Activated CD8-positive, alpha-beta T cell treated with anti-CD3 and anti-CD28 coated beads for 36 hours (primary cell): ENCODE results near the gene LPAR1. TPM values are rescaled to one million over a fixed set of nuclear protein-coding genes. Genes with fewer than 3 reads are reported as not detected.

ENCODE experiments used
- ATAC-seq: fragments of 200-7000 bp; cut with Tn5 transposase; one replicate; pipeline ENCODE4 v1.10.0; 2021; ENCODE audit warnings: mild to moderate bottlenecking, moderate library complexity
- CTCF ChIA-PET: fragments of 350-600 bp; sonication (Branson Sonifier 250); formaldehyde crosslinking; loops from one replicate; lab custom pipeline; 2021; ENCODE audit warnings: antibody characterized with exemption; lab: Charles Lee
- POLR2A ChIA-PET: fragments of 350-600 bp; sonication (Branson Sonifier 250); formaldehyde crosslinking; loops from one replicate; lab custom pipeline; 2021; ENCODE audit warnings: antibody characterized with exemption; lab: Charles Lee
- DNase-seq: peaks from one replicate; pipeline ENCODE4 v3.0.0-alpha.2; 2020
- H3K27ac Mint-ChIP-seq: one replicate; pipeline ENCODE4 v1.8.0; 2021; ENCODE audit warnings: mild to moderate bottlenecking, mixed read lengths
- H3K27me3 Mint-ChIP-seq: one replicate; pipeline ENCODE4 v1.8.0; 2021; ENCODE audit warnings: mixed read lengths
- H3K36me3 Mint-ChIP-seq: one replicate; pipeline ENCODE4 v1.8.0; 2021; ENCODE audit warnings: low read depth, mixed read lengths
- H3K4me1 Mint-ChIP-seq: one replicate; pipeline ENCODE4 v1.8.0; 2021; ENCODE audit warnings: low read depth, mixed read lengths
- H3K4me3 Mint-ChIP-seq: one replicate; pipeline ENCODE4 v1.8.0; 2021; ENCODE audit warnings: mild to moderate bottlenecking, moderate library complexity, mixed read lengths
- H3K9me3 Mint-ChIP-seq: one replicate; pipeline ENCODE4 v1.8.0; 2021; ENCODE audit warnings: mixed read lengths
- intact Hi-C: fragments of 100-400 bp; cut with micrococcal nuclease; formaldehyde crosslinking; loops from one replicate; pipeline ENCODE4 v1.10.0; 2022
- total RNA-seq, 2 experiments: library from RNA; stranded (reverse); gene quantifications; one replicate each; pipeline ENCODE4 v1.2.3, GENCODE V29; 2021
- TF ChIP-seq, protein P1 (sequence below): fragments of 200-600 bp; IDR thresholded peaks from one replicate; pipeline ENCODE4 v1.8.0; 2022; ENCODE audit warnings: antibody characterized with exemption, mild to moderate bottlenecking

The LPAR1 gene
- total RNA-seq, 2 experiments from 2014 or later: not detected

DNA sequence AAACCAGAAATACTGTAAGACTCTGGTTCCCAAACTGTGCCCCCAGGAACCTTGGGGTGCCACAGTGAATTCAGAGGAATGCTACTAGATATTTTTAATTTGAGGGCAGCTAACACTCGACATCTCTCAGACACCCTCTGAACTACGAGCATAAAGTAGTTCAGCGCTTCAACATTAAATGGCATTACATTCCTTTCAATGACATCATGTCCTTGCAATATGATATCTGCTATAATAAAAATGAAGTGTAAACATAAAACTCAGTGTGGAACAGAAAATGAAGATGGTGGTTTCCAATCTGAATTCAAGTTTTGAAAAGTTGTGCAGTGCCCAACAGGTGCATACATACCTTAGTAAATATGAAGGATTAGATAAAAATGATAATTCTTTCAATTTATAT, 116.1 kb downstream of the LPAR1 start:
- intact Hi-C loops: no loop called here
- ChIA-PET CTCF (no interaction called here), POLR2A (interaction anchor here (0.7 kb wide), 1 partner anchor 10 kb away, joined by 3 read pairs; no protein-coding TSS in a partner anchor)

DNA sequence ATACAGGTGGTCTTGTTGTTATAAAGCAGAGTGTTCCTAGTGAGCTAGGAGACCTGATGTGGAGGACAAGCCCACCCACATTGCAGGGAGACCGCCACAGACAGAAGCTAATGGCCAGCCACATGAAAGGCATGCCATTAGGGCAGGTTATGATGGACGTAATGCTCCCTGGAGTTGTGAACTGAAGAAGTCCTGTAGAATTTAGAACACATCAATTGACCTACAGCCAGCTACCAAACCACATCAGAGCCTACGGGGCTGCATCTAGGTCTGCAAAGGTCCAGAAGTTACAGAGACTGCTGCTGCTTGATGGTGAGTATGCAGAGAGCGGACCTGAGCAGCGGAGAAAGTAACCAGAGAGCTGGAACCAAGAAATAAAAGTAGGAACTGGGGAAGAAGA, 116.6 kb downstream of the LPAR1 start:
- Mint-ChIP-seq H3K36me3 (no peaks in the 10 kb centered on the region), H3K27ac (no peak overlapping the region), H3K4me1 (no peaks in the 10 kb centered on the region), H3K9me3 (no peaks in the 10 kb centered on the region), H3K27me3 (no peaks in the 10 kb centered on the region), H3K4me3 (no peak overlapping the region)
- DNase-seq (no peak), ATAC-seq (no peak)
- intact Hi-C loops: no loop called here
- ChIA-PET POLR2A (interaction anchor here (0.7 kb wide), 1 partner anchor 10 kb away, joined by 3 read pairs; no protein-coding TSS in a partner anchor), CTCF (no interaction called here)
- TF ChIP-seq, protein P1, sequence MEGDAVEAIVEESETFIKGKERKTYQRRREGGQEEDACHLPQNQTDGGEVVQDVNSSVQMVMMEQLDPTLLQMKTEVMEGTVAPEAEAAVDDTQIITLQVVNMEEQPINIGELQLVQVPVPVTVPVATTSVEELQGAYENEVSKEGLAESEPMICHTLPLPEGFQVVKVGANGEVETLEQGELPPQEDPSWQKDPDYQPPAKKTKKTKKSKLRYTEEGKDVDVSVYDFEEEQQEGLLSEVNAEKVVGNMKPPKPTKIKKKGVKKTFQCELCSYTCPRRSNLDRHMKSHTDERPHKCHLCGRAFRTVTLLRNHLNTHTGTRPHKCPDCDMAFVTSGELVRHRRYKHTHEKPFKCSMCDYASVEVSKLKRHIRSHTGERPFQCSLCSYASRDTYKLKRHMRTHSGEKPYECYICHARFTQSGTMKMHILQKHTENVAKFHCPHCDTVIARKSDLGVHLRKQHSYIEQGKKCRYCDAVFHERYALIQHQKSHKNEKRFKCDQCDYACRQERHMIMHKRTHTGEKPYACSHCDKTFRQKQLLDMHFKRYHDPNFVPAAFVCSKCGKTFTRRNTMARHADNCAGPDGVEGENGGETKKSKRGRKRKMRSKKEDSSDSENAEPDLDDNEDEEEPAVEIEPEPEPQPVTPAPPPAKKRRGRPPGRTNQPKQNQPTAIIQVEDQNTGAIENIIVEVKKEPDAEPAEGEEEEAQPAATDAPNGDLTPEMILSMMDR: no peak

More for the DNA sequence above, 116.1 kb downstream of the LPAR1 start:
- no peak for DNase-seq
- H3K9me3 Mint-ChIP-seq: no peaks in the 10 kb centered on the region
- TF ChIP-seq, protein P1: no peak
- H3K27ac Mint-ChIP-seq: no peak overlapping the region
- no peak overlapping the region for H3K4me3 Mint-ChIP-seq
- no peaks in the 10 kb centered on the region for H3K4me1 Mint-ChIP-seq
- H3K36me3 Mint-ChIP-seq: no peaks in the 10 kb centered on the region
- H3K27me3 Mint-ChIP-seq: no peaks in the 10 kb centered on the region
- ATAC-seq: no peak

DNA sequence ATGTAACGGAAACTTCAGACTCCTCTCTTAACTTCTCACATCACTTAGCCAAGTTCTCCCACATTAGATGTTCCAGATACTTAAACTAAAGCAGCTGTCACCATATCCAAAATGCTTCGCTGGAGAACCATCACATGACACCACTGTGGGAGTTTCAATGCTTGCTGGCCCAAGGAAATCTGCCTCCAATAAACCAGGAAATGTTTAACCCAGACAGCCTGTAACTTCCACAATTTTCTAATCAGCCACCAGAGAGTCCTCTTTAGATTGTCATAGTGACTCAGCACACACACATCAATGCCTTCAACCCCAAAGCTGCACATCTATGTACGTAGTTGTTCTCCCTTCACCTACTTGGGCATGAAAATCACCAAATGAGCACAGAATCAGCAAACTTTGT, 118.7 kb downstream of the LPAR1 start:
- ChIA-PET POLR2A (no interaction called here), CTCF (no interaction called here)
- ATAC-seq (no peak), DNase-seq (no peak)
- TF ChIP-seq, protein P1: no peak
- H3K27me3 Mint-ChIP-seq: no peaks in the 10 kb centered on the region
- H3K9me3 Mint-ChIP-seq: no peaks in the 10 kb centered on the region
- no peak overlapping the region for H3K27ac Mint-ChIP-seq
- intact Hi-C loops: no loop called here
- H3K36me3 Mint-ChIP-seq: no peaks in the 10 kb centered on the region
- no peaks in the 10 kb centered on the region for H3K4me1 Mint-ChIP-seq
- H3K4me3 Mint-ChIP-seq: no peak overlapping the region

DNA sequence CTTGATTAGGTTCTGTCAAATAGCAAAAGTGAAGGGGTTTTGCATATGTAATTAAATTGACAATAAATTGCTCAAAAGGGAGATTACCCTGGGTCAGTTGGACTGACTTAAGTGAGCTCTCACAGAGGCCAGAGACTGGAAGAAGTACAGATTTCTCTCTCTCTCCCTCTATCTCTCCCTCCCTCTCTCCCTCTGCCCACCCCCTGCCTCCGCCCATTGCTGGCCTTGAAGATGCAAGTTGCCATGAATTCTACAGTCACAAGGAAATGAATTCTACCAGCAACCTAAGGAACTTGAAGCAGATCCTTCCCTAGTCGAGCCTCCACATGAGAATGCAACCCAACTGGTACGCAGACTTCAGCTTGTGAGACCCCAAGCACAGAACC, 119.2 kb downstream of the LPAR1 start:
- CTCF ChIA-PET: no interaction called here
- intact Hi-C loops: no loop called here
- Mint-ChIP-seq H3K27ac (no peak overlapping the region), H3K27me3 (no peaks in the 10 kb centered on the region), H3K4me1 (no peaks in the 10 kb centered on the region), H3K36me3 (no peaks in the 10 kb centered on the region), H3K9me3 (peaks cover 2% of the 10 kb centered on the region), H3K4me3 (no peak overlapping the region)
- ATAC-seq: no peak
- TF ChIP-seq, protein P1: no peak
- POLR2A ChIA-PET: no interaction called here
- no peak for DNase-seq

DNA sequence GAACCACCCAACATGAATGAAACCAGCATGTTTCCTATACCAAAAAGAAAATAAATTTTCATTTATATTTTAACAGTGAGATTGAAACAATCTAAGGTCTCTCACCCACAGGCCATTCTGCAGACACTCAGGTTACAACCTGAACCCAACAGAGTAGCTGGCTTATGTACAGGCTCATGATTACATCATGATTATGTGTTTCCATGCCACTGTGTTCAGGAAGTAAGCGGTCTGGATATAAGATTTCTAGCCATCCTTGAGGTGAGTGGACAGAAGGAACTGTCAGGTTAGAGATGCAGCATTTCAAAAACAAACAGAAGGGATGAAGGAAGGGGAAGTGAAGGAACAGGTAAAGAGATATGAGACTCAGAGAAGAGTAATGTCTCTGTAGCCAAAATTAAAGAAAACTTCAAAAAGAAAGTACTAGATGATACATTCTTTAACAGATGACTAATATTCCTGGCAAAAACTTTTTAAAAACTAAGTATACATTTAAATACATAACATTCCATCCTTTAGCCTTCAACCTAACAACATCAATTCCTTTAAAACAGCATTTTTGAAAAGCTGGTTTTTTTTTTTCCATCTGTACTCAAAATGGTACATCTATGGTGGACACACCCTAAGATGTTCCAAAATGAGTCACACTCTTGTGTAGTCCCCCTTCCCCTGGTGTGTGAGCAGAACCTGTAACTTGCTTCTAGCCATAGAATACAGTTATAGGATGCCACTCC, 119.8 kb downstream of the LPAR1 start:
- no peaks in the 10 kb centered on the region for H3K4me1 Mint-ChIP-seq
- H3K36me3 Mint-ChIP-seq: no peaks in the 10 kb centered on the region
- ChIA-PET POLR2A (no interaction called here), CTCF (no interaction called here)
- no peaks in the 10 kb centered on the region for H3K27me3 Mint-ChIP-seq
- DNase-seq (no peak), ATAC-seq (no peak)
- no peak overlapping the region for H3K4me3 Mint-ChIP-seq
- TF ChIP-seq, protein P1: no peak
- no peak overlapping the region for H3K27ac Mint-ChIP-seq
- peaks cover 4% of the 10 kb centered on the region for H3K9me3 Mint-ChIP-seq
- intact Hi-C loops: no loop called here
